Sigmoid colon (tissue), 7 donors: ENCODE measurements around the gene BMPER. TPM values are rescaled to one million over a fixed set of nuclear protein-coding genes. Genes with fewer than 3 reads are reported as not detected.

Experiments
- DNase-seq: peaks from one replicate; pipeline ENCODE4 v3.0.0-alpha.2; 2019
- H3K27ac ChIP-seq, 4 donors: fragments of 200-600 bp; sonication (generic); one replicate each; pipeline ENCODE4 v1.5.1; 2016 to 2019; ENCODE audit warnings: mild to moderate bottlenecking in 1 of 4
- H3K27me3 ChIP-seq, 3 donors: fragments of 200-600 bp; sonication (generic); one replicate each; pipeline ENCODE4 v1.5.1; 2019; ENCODE audit warnings: mild to moderate bottlenecking in 1 of 3
- H3K36me3 ChIP-seq, 4 donors: fragments of 200-600 bp; sonication (generic); one replicate each; pipeline ENCODE4 v1.5.1; 2016 to 2019
- H3K4me1 ChIP-seq, 4 donors: fragments of 200-600 bp; sonication (generic); one replicate each; pipeline ENCODE4 v1.5.1; 2017 to 2019
- H3K4me3 ChIP-seq, 4 donors: fragments of 200-600 bp; sonication (generic); one replicate each; pipeline ENCODE4 v1.5.1; 2017 to 2019; ENCODE audit warnings: mild to moderate bottlenecking in 2 of 4, moderate library complexity in 1 of 4
- H3K9me3 ChIP-seq, 4 donors: fragments of 200-600 bp in 3 of 4; sonication (generic) in 3 of 4; one replicate each; pipeline versions ENCODE4 v1.5.1 to v1.6.1; 2013 to 2019
- EP300 ChIP-seq, 4 donors: sonication (generic); formaldehyde crosslinking; IDR thresholded peaks; one replicate each; pipeline ENCODE4 v1.6.1; 2017; ENCODE audit warnings: antibody characterized with exemption in 4 of 4
- POLR2A ChIP-seq, 2 donors: fragments of 450-650 bp; IDR thresholded peaks; one replicate each; pipeline ENCODE4 v1.6.1; 2016; ENCODE audit warnings: antibody characterized with exemption in 2 of 2, mild to moderate bottlenecking in 2 of 2, moderate library complexity in 2 of 2
- POLR2AphosphoS5 ChIP-seq, 4 donors: sonication (generic); formaldehyde crosslinking; IDR thresholded peaks; one replicate each; pipeline ENCODE4 v1.6.1; 2017; ENCODE audit warnings: antibody characterized with exemption in 4 of 4
- WGBS, 2 donors: extraction: QIAGEN DNeasy Blood & Tissue Kit; methylation state at CpG; one replicate each; pipeline ENCODE4 v1.1.7; 2013; 5-methylcytosine and 5-hydroxymethylcytosine counted together
- intact Hi-C: fragments of 100-400 bp; cut with DNase I; formaldehyde crosslinking; loops from one replicate; pipeline ENCODE4 v1.15.1; 2023
- polyA plus RNA-seq, 3 donors: library from polyadenylated mRNA; stranded (reverse); fragments of 200-250 nt; gene quantifications; one replicate each; pipeline ENCODE4 v1.2.3, GENCODE V29; 2013
- total RNA-seq, 4 donors: library from RNA; depleted of rRNA; stranded (reverse); fragments of >200 nt; gene quantifications; one replicate each; pipeline ENCODE4 v1.1.0, GENCODE V29; 2016
- TF ChIP-seq, protein P1 (sequence below), 4 experiments: fragments of 450-650 bp in 3 of 4; fragments of 200-600 bp in 1 of 4; IDR thresholded peaks; one replicate each; pipeline ENCODE4 v1.5.1; 2016 to 2019; ENCODE audit warnings: antibody characterized with exemption in 4 of 4, mild to moderate bottlenecking in 3 of 4, moderate library complexity in 2 of 4
- donor health status: healthy with polysubstance abuse.
- donor health status: Bipolar disorder and iron deficiency.
- donor health status: healthy.

Gene BMPER
- total and polyA plus RNA-seq, 7 donors: 0.51 to 3.1 (median 1.6) TPM; not detected in 1

DNA sequence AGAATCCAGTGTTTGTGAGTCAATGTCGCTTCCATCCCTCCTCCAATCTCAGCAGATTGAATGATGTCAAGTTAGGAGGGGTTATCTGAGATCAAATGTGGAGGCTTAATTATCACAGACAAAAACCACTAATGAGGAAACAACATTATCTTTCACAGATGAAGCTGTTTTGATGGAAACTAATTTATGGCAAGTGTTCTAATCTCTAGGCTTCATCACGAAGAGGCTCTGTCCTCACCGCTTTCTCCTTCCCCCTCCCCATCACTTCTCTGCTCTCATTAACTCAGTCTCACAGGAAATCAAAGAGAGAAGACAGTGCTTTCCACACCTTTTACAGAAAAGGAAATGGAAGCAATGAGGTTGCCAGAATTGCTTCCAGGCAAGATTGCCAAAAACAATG lies 283.7 kb downstream of the BMPER start:
- TF ChIP-seq EP300 (IDR thresholded peaks at IDR 0.05) (no peak), POLR2A (IDR thresholded peaks at IDR 0.05) (no peak), POLR2AphosphoS5 (IDR thresholded peaks at IDR 0.05) (no peak)
- TF ChIP-seq, protein P1, sequence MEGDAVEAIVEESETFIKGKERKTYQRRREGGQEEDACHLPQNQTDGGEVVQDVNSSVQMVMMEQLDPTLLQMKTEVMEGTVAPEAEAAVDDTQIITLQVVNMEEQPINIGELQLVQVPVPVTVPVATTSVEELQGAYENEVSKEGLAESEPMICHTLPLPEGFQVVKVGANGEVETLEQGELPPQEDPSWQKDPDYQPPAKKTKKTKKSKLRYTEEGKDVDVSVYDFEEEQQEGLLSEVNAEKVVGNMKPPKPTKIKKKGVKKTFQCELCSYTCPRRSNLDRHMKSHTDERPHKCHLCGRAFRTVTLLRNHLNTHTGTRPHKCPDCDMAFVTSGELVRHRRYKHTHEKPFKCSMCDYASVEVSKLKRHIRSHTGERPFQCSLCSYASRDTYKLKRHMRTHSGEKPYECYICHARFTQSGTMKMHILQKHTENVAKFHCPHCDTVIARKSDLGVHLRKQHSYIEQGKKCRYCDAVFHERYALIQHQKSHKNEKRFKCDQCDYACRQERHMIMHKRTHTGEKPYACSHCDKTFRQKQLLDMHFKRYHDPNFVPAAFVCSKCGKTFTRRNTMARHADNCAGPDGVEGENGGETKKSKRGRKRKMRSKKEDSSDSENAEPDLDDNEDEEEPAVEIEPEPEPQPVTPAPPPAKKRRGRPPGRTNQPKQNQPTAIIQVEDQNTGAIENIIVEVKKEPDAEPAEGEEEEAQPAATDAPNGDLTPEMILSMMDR (IDR thresholded peaks at IDR 0.05): no peak
- H3K27ac ChIP-seq: no peak overlapping the region
- 84 to 85% methylated on average over 3 of the region's 3 CpGs for WGBS, 2 donors
- H3K27me3 ChIP-seq: no peaks in the 10 kb centered on the region
- H3K4me1 ChIP-seq: no peaks in the 10 kb centered on the region
- H3K9me3 ChIP-seq: no peaks in the 10 kb centered on the region
- intact Hi-C loops: no loop called here
- no peaks in the 10 kb centered on the region for H3K36me3 ChIP-seq
- no peak for DNase-seq
- no peak overlapping the region for H3K4me3 ChIP-seq

DNA sequence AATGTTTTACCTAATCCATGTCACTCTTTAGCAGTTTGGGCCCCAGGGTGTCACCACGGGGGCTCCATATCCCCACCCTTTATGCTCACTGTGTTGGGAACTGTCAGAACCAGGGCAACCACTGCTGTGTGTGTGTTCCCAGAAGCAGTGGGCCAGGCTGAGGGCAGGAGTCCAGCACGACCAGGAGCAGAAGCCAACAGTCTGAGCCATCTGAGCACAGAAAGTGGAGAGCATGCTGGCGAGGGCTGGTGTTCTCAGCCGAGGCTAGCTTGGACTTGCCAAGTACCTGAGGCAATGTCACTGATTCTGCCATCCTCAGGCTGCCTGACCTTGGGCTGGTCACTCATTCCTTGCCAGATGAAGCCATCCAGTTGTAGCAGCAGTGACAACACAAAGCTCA lies 285.0 kb downstream of the BMPER start:
- TF ChIP-seq POLR2AphosphoS5 (IDR thresholded peaks at IDR 0.05) (no peak), EP300 (IDR thresholded peaks at IDR 0.05) (no peak), POLR2A (IDR thresholded peaks at IDR 0.05) (no peak)
- TF ChIP-seq, protein P1 (IDR thresholded peaks at IDR 0.05): no peak
- 80 to 83% methylated on average over 4 of the region's 4 CpGs for WGBS, 2 donors
- intact Hi-C loops: no loop called here
- DNase-seq: no peak
- H3K27me3 ChIP-seq: no peaks in the 10 kb centered on the region
- no peaks in the 10 kb centered on the region for H3K36me3 ChIP-seq
- no peaks in the 10 kb centered on the region for H3K9me3 ChIP-seq
- H3K4me1 ChIP-seq: no peaks in the 10 kb centered on the region
- H3K4me3 ChIP-seq: no peak overlapping the region
- no peak overlapping the region for H3K27ac ChIP-seq

DNA sequence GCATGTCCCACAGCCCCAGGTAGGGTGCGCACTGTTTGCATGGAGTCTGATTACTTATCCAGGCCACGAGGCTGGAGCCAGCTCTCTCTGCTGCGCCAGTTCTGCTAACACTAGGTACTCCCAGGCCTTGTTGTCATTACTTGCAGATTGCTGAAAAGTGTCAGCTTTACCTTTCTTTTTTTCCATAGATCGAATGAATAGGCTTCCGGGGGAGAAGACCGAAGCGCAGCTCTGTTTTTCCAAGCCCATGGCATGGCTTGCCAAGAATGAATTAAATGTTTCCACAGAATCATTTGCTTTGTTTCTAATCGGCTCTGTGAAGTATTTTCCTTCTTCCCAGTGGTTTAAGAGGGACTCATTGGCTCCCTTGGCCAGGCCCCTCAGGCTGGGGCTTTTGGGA lies 285.8 kb downstream of the BMPER start:
- H3K4me3 ChIP-seq: no peak overlapping the region
- 88 to 90% methylated on average over 8 of the region's 8 CpGs for WGBS, 2 donors
- H3K36me3 ChIP-seq: no peaks in the 10 kb centered on the region
- TF ChIP-seq POLR2AphosphoS5 (IDR thresholded peaks at IDR 0.05) (no peak), EP300 (IDR thresholded peaks at IDR 0.05) (no peak), POLR2A (IDR thresholded peaks at IDR 0.05) (no peak)
- TF ChIP-seq, protein P1 (IDR thresholded peaks at IDR 0.05): no peak
- no peaks in the 10 kb centered on the region for H3K4me1 ChIP-seq
- intact Hi-C loops: no loop called here
- no peak overlapping the region for H3K27ac ChIP-seq
- H3K27me3 ChIP-seq: no peaks in the 10 kb centered on the region
- no peaks in the 10 kb centered on the region for H3K9me3 ChIP-seq
- DNase-seq: no peak

DNA sequence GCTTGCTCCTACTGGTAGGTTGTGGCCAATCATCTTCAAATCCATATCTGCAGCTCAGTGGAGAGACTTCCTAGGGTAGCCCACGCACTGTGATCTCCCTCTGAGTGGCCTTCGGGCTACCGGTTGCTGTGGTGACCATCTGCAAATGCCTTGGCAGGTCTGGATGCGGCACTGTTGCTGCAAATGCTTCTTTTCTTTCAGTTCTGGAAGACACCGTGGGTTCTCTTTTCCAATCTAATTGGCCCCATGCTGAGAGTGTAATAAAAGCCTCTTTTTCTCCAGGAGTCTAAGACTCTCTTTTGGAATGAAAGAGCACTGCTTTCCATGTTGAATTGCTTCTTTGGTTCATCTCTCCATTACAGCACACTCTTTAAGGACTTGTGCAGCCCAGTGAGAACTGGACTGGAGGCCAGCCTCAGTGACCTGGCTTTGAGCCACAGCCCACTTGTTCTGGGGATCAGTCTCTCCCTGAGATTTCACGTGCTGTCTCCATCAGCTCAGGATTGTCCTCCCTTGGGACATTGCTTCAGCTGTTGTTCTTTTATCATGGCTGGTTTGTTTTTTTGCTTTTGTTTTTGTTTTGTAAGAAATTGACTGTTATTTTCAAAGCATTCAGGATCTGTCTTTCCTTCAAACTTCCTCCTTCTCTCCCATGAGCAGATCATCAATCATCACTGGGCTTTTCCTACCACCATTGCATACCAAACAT lies 286.6 kb downstream of the BMPER start:
- no peaks in the 10 kb centered on the region for H3K4me1 ChIP-seq
- H3K27me3 ChIP-seq: no peaks in the 10 kb centered on the region
- no peak for DNase-seq
- H3K9me3 ChIP-seq: no peaks in the 10 kb centered on the region
- 86 to 89% methylated on average over 6 of the region's 6 CpGs for WGBS, 2 donors
- no peak overlapping the region for H3K4me3 ChIP-seq
- TF ChIP-seq, protein P1 (IDR thresholded peaks at IDR 0.05): no peak
- H3K36me3 ChIP-seq: no peaks in the 10 kb centered on the region
- intact Hi-C loops: no loop called here
- H3K27ac ChIP-seq: no peak overlapping the region

DNA sequence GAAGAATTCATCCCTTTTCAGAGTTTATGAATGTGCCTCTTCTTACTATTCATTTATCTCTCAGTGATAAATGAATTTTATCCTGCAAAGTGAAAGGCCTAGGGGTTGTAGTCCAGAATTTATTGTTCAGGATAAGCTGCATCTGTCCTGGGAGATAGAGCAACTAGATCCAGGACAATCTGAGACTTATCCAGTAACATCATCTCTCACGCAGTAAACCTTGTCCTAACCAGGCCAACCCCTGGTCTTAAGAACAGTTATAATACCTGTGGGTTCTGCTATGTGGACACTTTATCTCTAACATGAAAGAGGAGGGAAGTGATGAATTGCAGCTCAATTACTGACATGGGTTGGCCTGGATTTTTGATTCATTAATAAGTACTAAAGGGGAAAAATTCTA lies 287.6 kb downstream of the BMPER start:
- Histone ChIP-seq H3K36me3 (no peaks in the 10 kb centered on the region), H3K4me3 (no peak overlapping the region), H3K4me1 (no peaks in the 10 kb centered on the region), H3K27ac (no peak overlapping the region), H3K27me3 (no peaks in the 10 kb centered on the region), H3K9me3 (no peaks in the 10 kb centered on the region)
- intact Hi-C loops: no loop called here
- WGBS, 2 donors: 95 to 98% methylated on average over 1 of the region's 1 CpG
- no peak for TF ChIP-seq POLR2AphosphoS5 (IDR thresholded peaks at IDR 0.05)
- TF ChIP-seq POLR2A (IDR thresholded peaks at IDR 0.05): no peak
- TF ChIP-seq EP300 (IDR thresholded peaks at IDR 0.05): no peak
- TF ChIP-seq, protein P1 (IDR thresholded peaks at IDR 0.05): no peak
- no peak for DNase-seq
